Adrenal gland (tissue), 12 donors: ENCODE results near the gene CCDC148. TPM values are rescaled to one million over a fixed set of nuclear protein-coding genes. Genes with fewer than 3 reads are reported as not detected.

Experiments
- DNase-seq, 7 donors: peaks; one replicate each; pipeline ENCODE4 v3.0.0-alpha.2; 2019 to 2020
- H3K27ac ChIP-seq, 5 donors: fragments of 200-600 bp; sonication (generic) in 4 of 5; 1 replicate in 3 of 5; 2 replicates in 2 of 5; pipeline versions ENCODE4 v1.5.1 to v1.8.0; 2016 to 2020; ENCODE audit warnings: mild to moderate bottlenecking in 1 of 5
- H3K27me3 ChIP-seq: fragments of 200-600 bp; 2 replicates; pipeline ENCODE4 v1.8.0; 2021
- H3K36me3 ChIP-seq, 2 donors: fragments of 200-600 bp; replicated peaks in 1 of 2; 1 replicate in 1 of 2; 2 replicates in 1 of 2; pipeline versions ENCODE4 v1.5.1 to v1.8.0; 2018 to 2022
- H3K4me1 ChIP-seq, 2 donors: fragments of 200-600 bp; replicated peaks in 1 of 2; 1 replicate in 1 of 2; 2 replicates in 1 of 2; pipeline versions ENCODE4 v1.5.1 to v1.8.0; 2018 to 2021
- H3K4me3 ChIP-seq, 4 donors: fragments of 200-600 bp; sonication (generic) in 3 of 4; one replicate each; pipeline ENCODE4 v1.5.1; 2016 to 2018
- H3K9me3 ChIP-seq, 3 donors: fragments of 200-600 bp; sonication (generic) in 1 of 3; replicated peaks in 1 of 3; 1 replicate in 2 of 3; 2 replicates in 1 of 3; pipeline versions ENCODE4 v1.5.1 to v1.8.0; 2016 to 2021
- CTCF ChIP-seq, 6 experiments: fragments of 450-650 bp in 4 of 6; fragments of 200-600 bp in 2 of 6; sonication (generic) in 1 of 6; IDR thresholded peaks; 1 replicate in 5 of 6; 2 replicates in 1 of 6; pipeline versions ENCODE4 v1.5.1 to v1.8.0; 2016 to 2021; ENCODE audit warnings: antibody characterized with exemption in 6 of 6, mild to moderate bottlenecking in 2 of 6, moderate library complexity in 1 of 6
- POLR2A ChIP-seq, 2 donors: fragments of 450-650 bp; IDR thresholded peaks; one replicate each; pipeline ENCODE4 v1.6.1; 2017; ENCODE audit warnings: antibody characterized with exemption in 2 of 2, mild to moderate bottlenecking in 2 of 2, moderate library complexity in 1 of 2
- WGBS, 4 donors: extraction: QIAGEN DNeasy Blood & Tissue Kit in 2 of 4; methylation state at CpG; one replicate each; pipeline versions ENCODE4 v1.1.5 to v1.1.7; 2013 to 2017; 5-methylcytosine and 5-hydroxymethylcytosine counted together
- intact Hi-C, 2 donors: fragments of 100-400 bp; cut with DNase I; formaldehyde crosslinking; loops; one replicate each; pipeline versions ENCODE4 v1.14.1 to v1.15.0; 2022 to 2023
- polyA plus RNA-seq, 3 donors: library from polyadenylated mRNA; stranded (reverse); fragments of 200-250 nt in 2 of 3; fragments of 350-450 nt in 1 of 3; fragmentation: Illumina TruSeq in 1 of 3; extraction: RNeasy Lipid Tissue Mini Kit (QIAGEN cat#74804) in 1 of 3; gene quantifications; one replicate each; pipeline ENCODE4 v1.2.3, GENCODE V29; 2013 to 2014
- total RNA-seq, 9 donors: library from RNA; depleted of rRNA in 4 of 9; stranded (reverse); fragments of >200 nt in 4 of 9; fragments of 120-200 nt in 1 of 9; fragmentation: NEBNext Ultra II Directional in 1 of 9; extraction: Animal tissue kit (Norgen Biotek cat#: 25700) in 1 of 9; gene quantifications; one replicate each; pipeline versions ENCODE4 v1.1.0 to v1.2.4, GENCODE V29; 2013 to 2023
- donor health status: healthy with polysubstance abuse.
- donor health status: Bipolar disorder and iron deficiency.
- donor health status: DM: yes; HTN: yes; CAD: no.
- donor health status: DM: no; HTN: no; CAD: no.
- donor health status: DM: no; HTN: no; CAD: no.
- donor health status: DM: yes; HTN: yes; CAD: no.

Gene CCDC148
- total and polyA plus RNA-seq, 12 donors = 0.24 to 1.6 (median 0.56) TPM; not detected in 2

- Histone ChIP-seq H3K4me3 (no peak overlapping the region), H3K9me3 (no peaks in the 10 kb centered on the region), H3K4me1 (no peaks in the 10 kb centered on the region), H3K27me3 (no peaks in the 10 kb centered on the region), H3K36me3 (no peaks in the 10 kb centered on the region), H3K27ac (no peak overlapping the region)
- 74 to 94% (median 82%) methylated on average over 2 of the region's 2 CpGs for whole genome bisulfite sequencing, 4 donors
- intact Hi-C loops = no loop called here
- no peak for DNase-seq
- no peak for TF ChIP-seq POLR2A (IDR thresholded peaks at IDR 0.05)
- TF ChIP-seq CTCF (IDR thresholded peaks at IDR 0.05) = no peak
Observed at GRCh38 chr2:158128168-158128973, 328.2 kb downstream of the CCDC148 start.

- DNase-seq = no peak
- Histone ChIP-seq H3K9me3 (no peaks in the 10 kb centered on the region), H3K27ac (no peak overlapping the region), H3K4me3 (no peak overlapping the region), H3K27me3 (no peaks in the 10 kb centered on the region), H3K4me1 (no peaks in the 10 kb centered on the region), H3K36me3 (no peaks in the 10 kb centered on the region)
- TF ChIP-seq POLR2A (IDR thresholded peaks at IDR 0.05) (no peak), CTCF (IDR thresholded peaks at IDR 0.05) (no peak)
- intact Hi-C loops = no loop called here
- WGBS, 4 donors = 55 to 58% (median 56%) methylated on average over 1 of the region's 1 CpG
Observed at GRCh38 chr2:158127380-158127804, 329.2 kb downstream of the CCDC148 start.

- Histone ChIP-seq H3K27ac (no peak overlapping the region), H3K9me3 (no peaks in the 10 kb centered on the region), H3K36me3 (no peaks in the 10 kb centered on the region), H3K4me3 (no peak overlapping the region), H3K27me3 (no peaks in the 10 kb centered on the region), H3K4me1 (no peaks in the 10 kb centered on the region)
- intact Hi-C loops = no loop called here
- no peak for TF ChIP-seq CTCF (IDR thresholded peaks at IDR 0.05)
- no peak for TF ChIP-seq POLR2A (IDR thresholded peaks at IDR 0.05)
- WGBS, 4 donors = 76 to 82% (median 78%) methylated on average over 5 of the region's 5 CpGs
- no peak for DNase-seq
Observed at GRCh38 chr2:158125756-158126498, 330.6 kb downstream of the CCDC148 start.

GRCh38 chr2:158124896-158125295 is 331.7 kb downstream of the CCDC148 start:
- H3K27me3 ChIP-seq = no peaks in the 10 kb centered on the region
- TF ChIP-seq POLR2A (IDR thresholded peaks at IDR 0.05) = no peak
- TF ChIP-seq CTCF (IDR thresholded peaks at IDR 0.05) = no peak
- H3K36me3 ChIP-seq = no peaks in the 10 kb centered on the region
- intact Hi-C loops = no loop called here
- no peaks in the 10 kb centered on the region for H3K9me3 ChIP-seq
- no peaks in the 10 kb centered on the region for H3K4me1 ChIP-seq
- H3K4me3 ChIP-seq = no peak overlapping the region
- WGBS, 4 donors = 57 to 71% (median 63%) methylated on average over 2 of the region's 2 CpGs
- H3K27ac ChIP-seq = no peak overlapping the region
- no peak for DNase-seq
